Measurements from ENCODE around the gene GGACT.
"Not testable (repeated sequence)": the region's sequence is repeated elsewhere in the genome, so short reads cannot be mapped to it uniquely, and the experiment has no call there.

GGACT gene

DNA sequence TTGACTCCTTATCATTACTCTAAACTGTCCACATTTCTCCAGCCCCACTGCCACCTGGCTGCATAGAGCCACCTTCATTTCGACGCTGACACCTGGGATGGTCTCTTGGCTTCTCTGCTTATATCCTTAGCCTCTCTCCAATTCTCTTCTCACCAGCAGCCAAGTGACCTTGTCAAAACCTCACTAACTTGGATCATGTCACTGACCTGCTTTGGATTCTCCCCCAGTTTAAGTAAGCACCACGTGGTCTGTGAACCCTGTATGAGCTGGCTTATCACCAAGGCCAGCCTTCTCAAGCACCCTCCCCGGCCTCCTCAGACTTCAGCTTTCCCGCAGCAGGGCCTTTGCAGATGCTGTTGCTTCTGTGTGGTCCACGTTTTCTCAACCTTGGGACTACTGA lies 12.3 kb upstream of the GGACT start:
- no peak for DNase-seq

DNA sequence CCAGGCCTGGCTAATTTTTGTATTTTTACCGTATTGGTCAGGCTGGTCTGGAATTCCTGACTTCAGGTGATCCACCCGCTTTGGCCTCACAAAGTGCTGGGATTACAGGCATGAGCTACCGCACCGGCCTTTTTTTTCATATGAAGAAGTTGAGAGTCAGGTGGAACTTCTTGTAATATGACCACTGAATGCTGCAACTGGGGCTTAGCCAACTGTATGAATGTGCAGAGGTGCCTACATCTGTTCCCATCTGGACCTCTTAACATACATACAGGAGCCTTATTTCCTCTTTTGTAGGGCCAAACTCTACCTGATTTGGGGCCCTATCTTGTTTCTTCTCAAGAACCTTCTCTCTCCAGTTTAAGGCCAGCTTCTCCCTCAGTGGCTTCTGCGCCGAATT lies 11.9 kb upstream of the GGACT start:
- no peak for DNase-seq

- DNase-seq, result no peak
Observed at GRCh38 chr13:100597253-100597652, 8.7 kb upstream of the GGACT start.

- DNase-seq, result no peak
Observed at GRCh38 chr13:100596516-100596915, 7.9 kb upstream of the GGACT start.

GRCh38 chr13:100594731-100595130 lies 6.1 kb upstream of the GGACT start:
- DNase-seq, result no peak

DNA sequence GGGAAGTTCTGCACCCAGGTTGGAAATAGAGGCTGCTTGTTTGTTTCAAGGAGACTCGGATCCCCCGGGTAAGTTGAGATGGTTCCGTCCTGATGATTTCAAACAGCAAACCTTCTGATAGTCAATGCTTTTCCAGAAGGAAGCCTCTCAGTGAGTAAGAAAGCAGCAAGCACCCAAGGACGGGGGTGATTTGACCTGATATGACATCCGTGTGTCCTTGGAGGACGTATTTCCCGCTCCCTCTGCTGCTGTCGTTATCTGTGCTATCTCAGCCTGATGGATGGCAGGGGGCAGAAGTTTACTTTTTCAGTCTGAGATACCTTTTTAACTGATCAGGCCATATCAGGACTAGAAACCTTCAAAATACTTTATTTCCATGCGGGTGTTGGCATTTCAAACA lies 5.7 kb upstream of the GGACT start:
- no peak for DNase-seq

DNA sequence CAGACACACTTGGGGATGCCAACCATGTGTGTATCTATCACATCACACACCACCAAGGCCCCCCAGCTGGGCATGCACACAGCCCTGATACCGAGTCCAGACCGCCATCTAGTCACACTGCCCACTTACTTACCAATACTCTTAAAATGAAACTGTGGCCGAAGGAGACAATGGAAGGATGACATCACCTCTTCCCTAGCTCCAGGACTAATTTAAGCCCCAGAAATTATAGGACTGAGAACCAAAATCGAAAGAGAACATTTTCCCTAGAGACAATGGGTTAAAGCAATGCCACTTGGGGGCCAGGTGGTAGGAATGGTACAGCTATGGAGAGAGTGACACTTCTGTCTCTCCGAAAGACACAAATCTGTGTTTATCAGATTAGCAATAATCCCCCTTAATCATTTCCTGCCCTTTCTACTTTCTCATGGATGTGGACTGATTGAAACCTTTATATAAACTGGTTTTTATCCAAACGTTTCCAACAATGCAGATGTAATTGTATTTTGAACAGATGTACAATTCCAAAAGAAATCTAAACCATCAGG lies 663 bp upstream of the GGACT start:
- DNase-seq, result no peak

DNA sequence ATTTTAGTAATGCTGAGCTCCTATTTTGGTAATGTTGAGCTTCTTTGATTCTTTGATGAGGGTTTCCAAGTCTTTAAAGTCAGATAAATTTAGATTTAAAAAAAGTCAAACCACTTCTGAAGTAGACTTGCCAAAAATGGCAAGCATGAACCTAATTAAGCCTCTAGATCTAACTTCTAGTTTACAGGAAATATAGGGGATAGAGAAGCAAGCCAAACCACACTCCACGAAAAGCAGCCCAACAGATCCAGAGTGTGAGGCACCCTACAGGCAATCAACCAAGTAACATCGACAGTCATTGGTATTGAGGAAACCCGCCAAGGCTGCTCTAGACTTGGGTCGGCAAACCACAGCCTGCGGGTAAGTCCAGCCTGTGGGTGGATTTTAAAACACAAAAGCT lies 3.7 kb downstream of the GGACT start:
- DNase-seq, result no peak

DNA sequence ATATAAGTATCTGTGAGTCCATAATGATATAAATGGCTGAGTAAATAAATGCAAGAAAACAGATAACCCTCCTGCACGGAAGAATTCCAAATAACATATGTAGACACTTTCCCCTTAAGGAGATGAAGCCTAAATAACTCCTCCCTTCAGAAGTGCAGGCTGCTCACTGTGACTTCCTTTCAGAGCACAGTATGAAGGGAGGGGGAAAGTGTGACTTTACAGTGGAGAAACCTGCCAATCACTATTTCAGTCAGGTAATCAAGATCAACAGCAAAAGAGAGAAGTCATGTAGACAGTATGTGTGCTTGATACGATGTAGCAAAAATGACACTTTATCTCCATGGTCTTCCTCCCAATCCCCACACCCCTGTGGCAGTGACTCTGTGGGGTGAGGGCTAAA lies 7.1 kb downstream of the GGACT start:
- DNase-seq, result no peak

DNA sequence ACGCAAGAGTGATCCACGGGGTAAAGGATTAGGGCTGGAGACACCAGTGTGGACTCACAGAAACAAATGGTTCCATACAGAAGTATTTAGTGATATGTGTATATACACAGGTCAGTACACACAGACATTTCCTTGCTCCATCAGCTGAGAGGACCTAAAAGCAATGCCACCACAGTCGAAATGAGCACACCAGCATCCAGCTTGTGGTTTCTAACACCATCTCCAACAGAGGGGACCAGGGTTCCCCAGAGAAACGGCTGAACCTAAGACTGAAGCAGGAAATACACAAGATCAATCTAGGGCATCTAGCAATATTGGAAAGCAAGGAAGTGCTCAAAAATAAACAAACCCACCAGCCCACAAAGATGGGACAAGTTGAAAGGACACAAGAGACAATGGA lies 7.6 kb downstream of the GGACT start:
- DNase-seq, result no peak

DNA sequence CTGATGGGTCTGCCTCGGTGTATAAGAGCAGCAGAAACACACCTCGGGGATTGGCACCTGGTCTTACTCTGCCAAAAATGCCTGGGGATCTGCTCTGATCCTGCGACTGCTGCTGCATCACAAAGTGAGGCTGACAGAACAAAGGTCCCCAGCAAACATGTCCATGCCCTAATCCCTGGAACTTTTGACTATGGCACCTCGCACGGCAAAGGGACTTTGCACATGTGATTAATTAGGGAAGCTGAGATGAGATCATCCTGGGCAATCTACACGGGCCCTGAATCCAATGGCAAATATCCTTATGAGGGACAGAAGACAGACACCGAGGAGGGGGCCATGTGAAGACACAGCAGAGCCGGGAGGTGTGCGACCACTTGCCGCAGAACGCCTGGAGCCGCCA lies 8.5 kb downstream of the GGACT start:
- no peak for DNase-seq

- not testable (repeated sequence) for DNase-seq
Observed at GRCh38 chr13:100577239-100577638, 11.3 kb downstream of the GGACT start.

DNA sequence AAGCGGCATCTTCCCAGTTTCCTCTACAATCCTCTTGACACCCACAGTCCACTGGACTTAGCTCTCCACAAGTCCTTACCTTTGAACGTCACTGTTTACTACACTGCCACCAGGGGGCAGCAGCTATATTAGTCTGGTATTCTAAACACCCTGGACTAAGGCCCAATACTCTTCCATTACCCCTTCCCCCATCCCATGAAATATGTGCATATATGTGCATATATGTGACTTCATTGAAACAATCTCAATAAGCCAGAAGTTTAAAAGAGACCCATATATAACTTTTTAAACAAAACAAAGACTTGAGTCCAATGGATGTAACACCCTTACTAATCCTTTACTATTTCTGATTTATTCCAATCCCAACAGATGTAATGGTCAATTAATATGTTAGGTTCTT lies 15.5 kb downstream of the GGACT start:
- peak; percentile 46 for DNase-seq

GRCh38 chr13:100566543-100566942 lies 22.0 kb downstream of the GGACT start:
- no peak for DNase-seq

DNA sequence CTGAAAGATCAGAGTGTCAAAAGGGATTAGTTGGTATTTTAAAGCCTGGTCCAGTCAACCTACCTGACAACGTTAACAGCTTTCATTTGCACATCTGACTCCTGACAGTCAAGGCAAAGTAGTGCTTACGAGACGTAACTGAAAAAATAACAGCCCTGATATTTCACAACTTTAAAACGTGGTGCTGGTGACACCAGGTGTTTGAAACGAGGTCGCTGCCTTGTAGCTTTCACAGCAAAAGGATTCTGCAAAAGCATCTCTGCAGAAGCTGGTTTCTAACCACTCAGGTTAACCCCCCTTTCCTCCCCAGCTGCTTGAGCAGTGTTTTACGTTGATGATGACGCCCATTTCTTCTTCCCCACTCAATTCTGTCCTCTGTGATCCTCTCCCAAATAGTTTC lies 23.3 kb downstream of the GGACT start:
- no peak for DNase-seq

DNA sequence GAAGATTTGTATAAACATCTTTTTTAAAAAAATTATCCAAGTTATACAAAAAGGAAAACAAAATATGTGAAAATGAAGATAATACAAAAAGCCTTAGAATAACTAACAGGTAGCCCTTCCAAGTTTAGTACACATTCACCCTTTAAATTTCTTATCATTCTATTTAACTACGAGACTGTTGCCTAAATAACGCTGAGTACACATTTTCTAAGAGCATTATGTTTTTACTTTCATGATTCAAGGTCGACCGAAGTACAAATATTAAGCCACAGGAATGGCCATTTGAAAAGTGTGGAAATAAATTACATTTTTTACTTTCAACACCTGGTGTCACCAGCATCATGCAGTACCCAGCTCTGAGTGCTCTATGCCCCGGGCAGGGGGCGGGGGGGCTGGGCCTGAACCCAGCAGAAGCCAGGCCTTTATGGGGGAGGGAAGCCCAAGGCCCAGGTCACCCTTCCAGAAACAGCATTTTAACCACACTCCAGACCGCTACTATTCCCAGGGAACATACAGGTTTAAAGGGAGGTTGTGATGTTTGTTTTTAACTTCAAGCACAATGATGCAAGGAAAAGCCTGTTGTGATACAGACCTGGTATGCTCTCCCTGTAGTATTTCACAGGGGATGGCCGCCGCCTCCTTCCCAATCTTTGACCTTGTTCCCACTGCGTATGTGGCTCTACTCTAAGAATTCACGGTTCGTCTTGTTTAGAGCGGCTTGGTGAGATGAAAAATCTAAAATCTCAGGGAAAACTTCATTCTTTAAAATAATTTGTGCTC lies 24.0 kb downstream of the GGACT start:
- no peak for DNase-seq

GRCh38 chr13:100563779-100564178 lies 24.8 kb downstream of the GGACT start:
- DNase-seq, result no peak

- no peak for DNase-seq
Observed at GRCh38 chr13:100561599-100562204, 26.9 kb downstream of the GGACT start.

DNA sequence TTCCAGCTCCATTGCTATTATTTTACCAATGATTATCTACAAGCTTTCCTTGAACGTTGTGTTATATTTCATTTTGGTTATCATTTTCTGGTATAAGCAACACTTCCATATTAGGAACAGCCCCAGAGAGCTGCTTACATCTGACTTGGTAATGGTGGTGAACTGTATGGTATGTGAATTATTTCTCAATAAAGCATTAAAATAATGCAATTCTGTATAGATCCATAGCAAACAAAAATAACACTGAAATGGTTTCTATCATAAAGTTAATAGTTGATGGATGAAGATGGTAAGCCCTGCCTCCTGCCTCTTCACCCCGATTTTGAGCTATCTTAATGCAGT lies 27.5 kb downstream of the GGACT start:
- no peak for DNase-seq

GRCh38 chr13:100560498-100561157 lies 28.0 kb downstream of the GGACT start:
- DNase-seq, result peak; percentile 73

GRCh38 chr13:100559886-100560285 lies 28.7 kb downstream of the GGACT start:
- no peak for DNase-seq

- no peak for DNase-seq
Observed at GRCh38 chr13:100552755-100553154, 35.8 kb downstream of the GGACT start.

- peak; percentile 11 for DNase-seq
Observed at GRCh38 chr13:100549316-100549715, 39.3 kb downstream of the GGACT start.

DNA sequence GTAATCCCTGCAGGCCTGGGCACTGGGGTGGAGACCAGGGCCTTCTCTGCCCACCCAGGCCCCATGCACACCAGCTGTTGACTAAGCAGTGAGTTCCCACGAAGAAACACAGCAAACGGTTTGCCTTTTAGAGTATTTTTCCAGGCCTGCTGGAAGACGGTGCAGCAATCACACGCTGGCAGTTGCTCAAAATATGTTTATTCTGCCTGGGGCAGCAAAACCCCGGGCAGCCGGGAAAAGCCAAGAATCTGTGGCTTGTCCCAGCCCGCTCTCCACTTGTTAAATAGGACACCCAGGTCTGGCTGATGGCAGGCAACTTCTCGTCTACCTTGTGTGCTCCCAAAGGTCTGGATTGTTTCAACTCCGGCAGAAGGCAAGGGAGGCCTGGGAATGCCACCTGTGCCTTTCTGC lies 40.8 kb downstream of the GGACT start:
- DNase-seq, result no peak
